Fibroblast of lung (primary cell): ENCODE measurements around the gene ARMC3. TPM values are rescaled to one million over a fixed set of nuclear protein-coding genes. Genes with fewer than 3 reads are reported as not detected.

Experiments used
- DNase-seq, 2 donors: peaks; one replicate each; pipeline versions ENCODE4 v3.0.0 to v3.0.0-alpha.2; 2010; ENCODE audit warnings: low read depth in 2 of 2
- H2AFZ ChIP-seq: 2 replicates; pipeline ENCODE4 v1.5.1; 2012; ENCODE audit warnings: low read length, control low read depth, inconsistent platforms
- H3K27ac ChIP-seq: 2 replicates; pipeline ENCODE4 v1.5.1; 2011; ENCODE audit warnings: low read length, control low read depth; ENCODE audit not compliant: insufficient read depth
- H3K27me3 ChIP-seq: 2 replicates; pipeline ENCODE4 v1.5.1; 2011; ENCODE audit warnings: mild to moderate bottlenecking, low read length; ENCODE audit not compliant: control insufficient read depth, insufficient read depth
- H3K36me3 ChIP-seq: 2 replicates; pipeline ENCODE4 v1.5.1; 2011; ENCODE audit warnings: low read length; ENCODE audit not compliant: control insufficient read depth, insufficient read depth
- H3K4me1 ChIP-seq: 2 replicates; pipeline ENCODE4 v1.5.1; 2011; ENCODE audit warnings: low read length; ENCODE audit not compliant: control insufficient read depth, insufficient read depth; ENCODE audit errors: extremely low read depth
- H3K4me2 ChIP-seq: 2 replicates; pipeline ENCODE4 v1.5.1; 2011; ENCODE audit warnings: low read length, control low read depth; ENCODE audit not compliant: insufficient read depth; ENCODE audit errors: extremely low read depth
- H3K4me3 ChIP-seq, 4 experiments: fragments of 200-600 bp in 1 of 4; sonication (generic) in 1 of 4; replicated peaks in 1 of 4; 2 replicates each; pipeline ENCODE4 v1.5.1; 2011 to 2016; ENCODE audit warnings: low read length in 4 of 4, low read depth in 3 of 4, mild to moderate bottlenecking in 3 of 4, control low read depth in 2 of 4, inconsistent platforms in 1 of 4, mixed read lengths in 1 of 4; ENCODE audit not compliant: insufficient read depth in 1 of 4; ENCODE audit errors: control extremely low read depth in 1 of 4
- H3K79me2 ChIP-seq: 2 replicates; pipeline ENCODE4 v1.5.1; 2012; ENCODE audit warnings: mild to moderate bottlenecking, low read length, inconsistent platforms; ENCODE audit not compliant: control insufficient read depth, insufficient read depth
- H3K9ac ChIP-seq: 2 replicates; pipeline ENCODE4 v1.5.1; 2011; ENCODE audit warnings: mild to moderate bottlenecking, low read length, control low read depth; ENCODE audit not compliant: insufficient read depth
- H3K9me3 ChIP-seq: 2 replicates; pipeline ENCODE4 v1.5.1; 2012; ENCODE audit warnings: low read depth, low read length; ENCODE audit not compliant: control insufficient read depth, insufficient read depth
- H4K20me1 ChIP-seq: 2 replicates; pipeline ENCODE4 v1.5.1; 2011; ENCODE audit warnings: low read length; ENCODE audit not compliant: control insufficient read depth, insufficient read depth; ENCODE audit errors: extremely low read depth
- CTCF ChIP-seq, 2 donors: IDR thresholded peaks in 1 of 2; conservative IDR thresholded peaks in 1 of 2; 1 replicate in 1 of 2; 2 replicates in 1 of 2; pipeline ENCODE4 v1.5.1; 2011 to 2012; ENCODE audit warnings: low read length in 2 of 2, control low read depth in 1 of 2, inconsistent platforms in 1 of 2, low read depth in 1 of 2, mild to moderate bottlenecking in 1 of 2
- EZH2 ChIP-seq: IDR thresholded peaks from 2 replicates; pipeline ENCODE4 v1.5.1; 2012; ENCODE audit warnings: low read length, control low read depth, mild to moderate bottlenecking; ENCODE audit errors: missing control alignments
- polyA plus RNA-seq, 2 donors: library from polyadenylated mRNA; depleted of rRNA in 1 of 2; stranded (reverse) in 1 of 2; unstranded in 1 of 2; fragments of >200 nt; gene quantifications; 2 replicates each; pipeline ENCODE4 v1.2.1, GENCODE V29; 2011 to 2012; ENCODE audit warnings: missing spikeins in 1 of 2
- total RNA-seq: library from RNA; depleted of rRNA; stranded (reverse); fragments of >200 nt; gene quantifications from 2 replicates; pipeline ENCODE4 v1.2.1, GENCODE V29; 2014

The ARMC3 gene
- total and polyA plus RNA-seq, 2 donors (not counting 1 experiment from before 2014, with no cell fraction given): not detected

GRCh38 chr10:22959950-22960349 lies 32.1 kb downstream of the ARMC3 start:
- no peaks in the 10 kb centered on the region for H4K20me1 ChIP-seq
- no peaks in the 10 kb centered on the region for H3K4me1 ChIP-seq
- H3K27me3 ChIP-seq: no peaks in the 10 kb centered on the region
- no peak for DNase-seq
- H3K4me3 ChIP-seq: no peak overlapping the region
- no peak overlapping the region for H3K9ac ChIP-seq
- H3K79me2 ChIP-seq: no peaks in the 10 kb centered on the region
- H3K27ac ChIP-seq: no peak overlapping the region
- H3K36me3 ChIP-seq: no peaks in the 10 kb centered on the region
- no peak overlapping the region for H3K4me2 ChIP-seq
- TF ChIP-seq CTCF (conservative IDR thresholded peaks at IDR 0.05 in 1 of 2, IDR thresholded peaks at IDR 0.05 in 1 of 2; ENCODE audit: low read depth in 1 of 2, low read length in 2 of 2) (no peak), EZH2 (no peak)
- no peak overlapping the region for H2AFZ ChIP-seq
- no peaks in the 10 kb centered on the region for H3K9me3 ChIP-seq

- no peaks in the 10 kb centered on the region for H3K36me3 ChIP-seq
- no peaks in the 10 kb centered on the region for H3K4me1 ChIP-seq
- no peak overlapping the region for H3K4me2 ChIP-seq
- TF ChIP-seq EZH2: no peak
- no peak for TF ChIP-seq CTCF (conservative IDR thresholded peaks at IDR 0.05 in 1 of 2, IDR thresholded peaks at IDR 0.05 in 1 of 2; ENCODE audit: low read depth in 1 of 2, low read length in 2 of 2)
- no peaks in the 10 kb centered on the region for H4K20me1 ChIP-seq
- DNase-seq: no peak
- no peaks in the 10 kb centered on the region for H3K79me2 ChIP-seq
- H3K27ac ChIP-seq: no peak overlapping the region
- H3K27me3 ChIP-seq: no peaks in the 10 kb centered on the region
- no peaks in the 10 kb centered on the region for H3K9me3 ChIP-seq
- H3K4me3 ChIP-seq: no peak overlapping the region
- no peak overlapping the region for H3K9ac ChIP-seq
- no peak overlapping the region for H2AFZ ChIP-seq
These were observed 35.0 kb downstream of the ARMC3 start for GRCh38 chr10:22962817-22963216.

GRCh38 chr10:22969704-22970103 lies 41.9 kb downstream of the ARMC3 start:
- Histone ChIP-seq H3K4me2 (no peak overlapping the region), H3K9me3 (no peaks in the 10 kb centered on the region), H3K79me2 (no peaks in the 10 kb centered on the region), H3K36me3 (no peaks in the 10 kb centered on the region), H4K20me1 (no peaks in the 10 kb centered on the region), H3K27me3 (no peaks in the 10 kb centered on the region), H3K4me3 (no peak overlapping the region), H2AFZ (no peak overlapping the region), H3K27ac (no peak overlapping the region), H3K4me1 (no peaks in the 10 kb centered on the region), H3K9ac (no peak overlapping the region)
- no peak for DNase-seq
- no peak for TF ChIP-seq EZH2
- TF ChIP-seq CTCF (conservative IDR thresholded peaks at IDR 0.05 in 1 of 2, IDR thresholded peaks at IDR 0.05 in 1 of 2; ENCODE audit: low read depth in 1 of 2, low read length in 2 of 2): no peak
